ENCODE data around the gene FHIT.

FHIT gene

GRCh38 chr3:60178931-60179653 is 1072.2 kb downstream of the FHIT start:
- H3K9me3 ChIP-seq (ENCODE audit: control insufficient read depth, low read length), result no peaks in the 10 kb centered on the region
- H3K27me3 ChIP-seq (replicated peaks; ENCODE audit: control insufficient read depth, insufficient read depth, low read length), result no peaks in the 10 kb centered on the region
- H3K36me3 ChIP-seq (ENCODE audit: control insufficient read depth, insufficient read depth, low read length, severe bottlenecking), result no peaks in the 10 kb centered on the region
- H3K9ac ChIP-seq (ENCODE audit: low read length), result no peak overlapping the region
- no peak for DNase-seq (ENCODE audit: low read depth)
- no peak overlapping the region for H3K4me3 ChIP-seq (ENCODE audit: low read length)
- peaks cover 24% of the 10 kb centered on the region for H3K4me1 ChIP-seq (ENCODE audit: control insufficient read depth, insufficient read depth, low read length)

- no peak overlapping the region for H3K4me3 ChIP-seq (ENCODE audit: low read length)
- peaks cover 24% of the 10 kb centered on the region for H3K4me1 ChIP-seq (ENCODE audit: control insufficient read depth, insufficient read depth, low read length)
- no peaks in the 10 kb centered on the region for H3K9me3 ChIP-seq (ENCODE audit: control insufficient read depth, low read length)
- H3K36me3 ChIP-seq (ENCODE audit: control insufficient read depth, insufficient read depth, low read length, severe bottlenecking), result no peaks in the 10 kb centered on the region
- H3K9ac ChIP-seq (ENCODE audit: low read length), result no peak overlapping the region
- H3K27me3 ChIP-seq (replicated peaks; ENCODE audit: control insufficient read depth, insufficient read depth, low read length), result no peaks in the 10 kb centered on the region
- DNase-seq (ENCODE audit: low read depth), result no peak
Measured at GRCh38 chr3:60177726-60178125, 1073.5 kb downstream of the FHIT start.

GRCh38 chr3:60176614-60177013 is 1074.6 kb downstream of the FHIT start:
- Histone ChIP-seq H3K4me1 (ENCODE audit: control insufficient read depth, insufficient read depth, low read length) (peaks cover 24% of the 10 kb centered on the region), H3K36me3 (ENCODE audit: control insufficient read depth, insufficient read depth, low read length, severe bottlenecking) (no peaks in the 10 kb centered on the region), H3K27me3 (replicated peaks; ENCODE audit: control insufficient read depth, insufficient read depth, low read length) (no peaks in the 10 kb centered on the region), H3K9ac (ENCODE audit: low read length) (no peak overlapping the region), H3K9me3 (ENCODE audit: control insufficient read depth, low read length) (no peaks in the 10 kb centered on the region), H3K4me3 (ENCODE audit: low read length) (no peak overlapping the region)
- no peak for DNase-seq (ENCODE audit: low read depth)

- H3K9ac ChIP-seq (ENCODE audit: low read length), result no peak overlapping the region
- no peaks in the 10 kb centered on the region for H3K36me3 ChIP-seq (ENCODE audit: control insufficient read depth, insufficient read depth, low read length, severe bottlenecking)
- no peaks in the 10 kb centered on the region for H3K27me3 ChIP-seq (replicated peaks; ENCODE audit: control insufficient read depth, insufficient read depth, low read length)
- no peak for DNase-seq (ENCODE audit: low read depth)
- no peaks in the 10 kb centered on the region for H3K9me3 ChIP-seq (ENCODE audit: control insufficient read depth, low read length)
- H3K4me3 ChIP-seq (ENCODE audit: low read length), result no peak overlapping the region
- peaks cover 24% of the 10 kb centered on the region for H3K4me1 ChIP-seq (ENCODE audit: control insufficient read depth, insufficient read depth, low read length)
Measured at GRCh38 chr3:60175680-60176079, 1075.6 kb downstream of the FHIT start.

- Histone ChIP-seq H3K4me1 (ENCODE audit: control insufficient read depth, insufficient read depth, low read length) (no peaks in the 10 kb centered on the region), H3K9ac (ENCODE audit: low read length) (no peak overlapping the region), H3K36me3 (ENCODE audit: control insufficient read depth, insufficient read depth, low read length, severe bottlenecking) (no peaks in the 10 kb centered on the region), H3K4me3 (ENCODE audit: low read length) (no peak overlapping the region), H3K27me3 (replicated peaks; ENCODE audit: control insufficient read depth, insufficient read depth, low read length) (no peaks in the 10 kb centered on the region), H3K9me3 (ENCODE audit: control insufficient read depth, low read length) (no peaks in the 10 kb centered on the region)
- DNase-seq (ENCODE audit: low read depth), result no peak
Measured at GRCh38 chr3:60169755-60170154, 1081.5 kb downstream of the FHIT start.

- H3K36me3 ChIP-seq (ENCODE audit: control insufficient read depth, insufficient read depth, low read length, severe bottlenecking), result no peaks in the 10 kb centered on the region
- DNase-seq (ENCODE audit: low read depth), result no peak
- H3K4me1 ChIP-seq (ENCODE audit: control insufficient read depth, insufficient read depth, low read length), result no peaks in the 10 kb centered on the region
- no peak overlapping the region for H3K9ac ChIP-seq (ENCODE audit: low read length)
- H3K9me3 ChIP-seq (ENCODE audit: control insufficient read depth, low read length), result no peaks in the 10 kb centered on the region
- H3K27me3 ChIP-seq (replicated peaks; ENCODE audit: control insufficient read depth, insufficient read depth, low read length), result no peaks in the 10 kb centered on the region
- H3K4me3 ChIP-seq (ENCODE audit: low read length), result no peak overlapping the region
Measured at GRCh38 chr3:60167186-60167585, 1084.1 kb downstream of the FHIT start.

GRCh38 chr3:60160822-60161748 is 1090.2 kb downstream of the FHIT start:
- peak; percentile 5 for DNase-seq (ENCODE audit: low read depth)
- peaks cover 20% of the 10 kb centered on the region for H3K4me1 ChIP-seq (ENCODE audit: control insufficient read depth, insufficient read depth, low read length)
- no peak overlapping the region for H3K9ac ChIP-seq (ENCODE audit: low read length)
- no peaks in the 10 kb centered on the region for H3K9me3 ChIP-seq (ENCODE audit: control insufficient read depth, low read length)
- H3K27me3 ChIP-seq (replicated peaks; ENCODE audit: control insufficient read depth, insufficient read depth, low read length), result no peaks in the 10 kb centered on the region
- H3K36me3 ChIP-seq (ENCODE audit: control insufficient read depth, insufficient read depth, low read length, severe bottlenecking), result no peaks in the 10 kb centered on the region
- H3K4me3 ChIP-seq (ENCODE audit: low read length), result no peak overlapping the region

- Histone ChIP-seq H3K4me1 (ENCODE audit: control insufficient read depth, insufficient read depth, low read length) (peaks cover 20% of the 10 kb centered on the region), H3K9me3 (ENCODE audit: control insufficient read depth, low read length) (no peaks in the 10 kb centered on the region), H3K27me3 (replicated peaks; ENCODE audit: control insufficient read depth, insufficient read depth, low read length) (no peaks in the 10 kb centered on the region), H3K36me3 (ENCODE audit: control insufficient read depth, insufficient read depth, low read length, severe bottlenecking) (no peaks in the 10 kb centered on the region), H3K4me3 (ENCODE audit: low read length) (no peak overlapping the region), H3K9ac (ENCODE audit: low read length) (no peak overlapping the region)
- DNase-seq (ENCODE audit: low read depth), result no peak
Measured at GRCh38 chr3:60160111-60160821, 1091.0 kb downstream of the FHIT start.

GRCh38 chr3:60158035-60158434 is 1093.2 kb downstream of the FHIT start:
- no peak overlapping the region for H3K9ac ChIP-seq (ENCODE audit: low read length)
- H3K4me1 ChIP-seq (ENCODE audit: control insufficient read depth, insufficient read depth, low read length), result peaks cover 20% of the 10 kb centered on the region
- DNase-seq (ENCODE audit: low read depth), result no peak
- H3K27me3 ChIP-seq (replicated peaks; ENCODE audit: control insufficient read depth, insufficient read depth, low read length), result no peaks in the 10 kb centered on the region
- H3K4me3 ChIP-seq (ENCODE audit: low read length), result no peak overlapping the region
- no peaks in the 10 kb centered on the region for H3K36me3 ChIP-seq (ENCODE audit: control insufficient read depth, insufficient read depth, low read length, severe bottlenecking)
- no peaks in the 10 kb centered on the region for H3K9me3 ChIP-seq (ENCODE audit: control insufficient read depth, low read length)

GRCh38 chr3:60154011-60154410 is 1097.2 kb downstream of the FHIT start:
- no peak overlapping the region for H3K4me3 ChIP-seq (ENCODE audit: low read length)
- DNase-seq (ENCODE audit: low read depth), result no peak
- H3K4me1 ChIP-seq (ENCODE audit: control insufficient read depth, insufficient read depth, low read length), result peaks cover 5% of the 10 kb centered on the region
- no peaks in the 10 kb centered on the region for H3K36me3 ChIP-seq (ENCODE audit: control insufficient read depth, insufficient read depth, low read length, severe bottlenecking)
- H3K9ac ChIP-seq (ENCODE audit: low read length), result no peak overlapping the region
- no peaks in the 10 kb centered on the region for H3K9me3 ChIP-seq (ENCODE audit: control insufficient read depth, low read length)
- no peaks in the 10 kb centered on the region for H3K27me3 ChIP-seq (replicated peaks; ENCODE audit: control insufficient read depth, insufficient read depth, low read length)
